Fibroblast of skin of left quadriceps (primary cell): Measurements from ENCODE around the gene MBOAT1.
"Not testable (repeated sequence)": the region's sequence is repeated elsewhere in the genome, so short reads cannot be mapped to it uniquely, and the experiment has no call there.

Source experiments
- DNase-seq, 2 experiments: peaks; one replicate each; pipeline ENCODE4 v3.0.0-alpha.2; 2013; ENCODE audit warnings: low read depth in 2 of 2

MBOAT1 gene, protein sequence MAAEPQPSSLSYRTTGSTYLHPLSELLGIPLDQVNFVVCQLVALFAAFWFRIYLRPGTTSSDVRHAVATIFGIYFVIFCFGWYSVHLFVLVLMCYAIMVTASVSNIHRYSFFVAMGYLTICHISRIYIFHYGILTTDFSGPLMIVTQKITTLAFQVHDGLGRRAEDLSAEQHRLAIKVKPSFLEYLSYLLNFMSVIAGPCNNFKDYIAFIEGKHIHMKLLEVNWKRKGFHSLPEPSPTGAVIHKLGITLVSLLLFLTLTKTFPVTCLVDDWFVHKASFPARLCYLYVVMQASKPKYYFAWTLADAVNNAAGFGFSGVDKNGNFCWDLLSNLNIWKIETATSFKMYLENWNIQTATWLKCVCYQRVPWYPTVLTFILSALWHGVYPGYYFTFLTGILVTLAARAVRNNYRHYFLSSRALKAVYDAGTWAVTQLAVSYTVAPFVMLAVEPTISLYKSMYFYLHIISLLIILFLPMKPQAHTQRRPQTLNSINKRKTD

DNA sequence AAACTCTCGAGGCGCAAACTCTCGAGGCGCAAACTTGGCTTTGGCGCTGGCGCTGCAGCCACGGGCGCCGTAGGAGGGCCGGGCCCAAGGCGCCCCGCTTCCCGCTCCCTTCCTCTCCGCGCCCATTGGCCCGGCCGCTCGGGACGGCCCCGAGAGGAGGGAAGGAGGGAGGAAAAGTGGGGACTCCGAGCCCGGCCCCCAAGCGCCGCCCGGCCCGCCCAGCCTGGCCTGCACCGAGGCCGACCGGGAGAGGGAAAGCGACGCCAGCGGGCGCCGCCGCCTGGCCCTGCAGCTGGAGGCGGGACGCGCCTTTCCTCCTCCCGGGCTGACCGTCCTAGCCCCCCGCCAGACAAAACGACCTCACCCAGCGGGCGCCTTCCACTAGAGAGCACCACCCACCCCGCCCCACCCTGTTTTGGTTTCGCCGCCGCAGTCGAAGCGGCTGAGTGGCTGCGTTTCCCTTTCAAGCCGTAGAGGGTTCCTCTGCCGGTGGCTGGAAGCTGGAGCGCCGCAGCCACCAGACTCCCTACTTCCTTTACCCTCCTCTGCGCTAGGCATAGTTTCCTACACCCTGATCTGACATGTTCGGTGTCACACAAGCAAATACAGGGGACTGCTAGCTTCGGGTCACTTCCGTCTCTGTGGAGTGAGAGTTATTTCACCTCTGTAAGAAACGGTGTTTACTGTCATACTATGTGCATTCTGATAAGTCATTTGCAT, at the start of gene MBOAT1:
Gene MBOAT1 (minus strand): TSS at position 78 of the 720 bp plus-strand sequence. CDS start 235 bp downstream, outside the sequence.
- peak; percentile 87 to 89 for DNase-seq

GRCh38 chr6:20261685-20262084, 49.4 kb upstream of the MBOAT1 start:
- DNase-seq = no peak

GRCh38 chr6:20260360-20260759, 48.1 kb upstream of the MBOAT1 start:
- DNase-seq = no peak

DNA sequence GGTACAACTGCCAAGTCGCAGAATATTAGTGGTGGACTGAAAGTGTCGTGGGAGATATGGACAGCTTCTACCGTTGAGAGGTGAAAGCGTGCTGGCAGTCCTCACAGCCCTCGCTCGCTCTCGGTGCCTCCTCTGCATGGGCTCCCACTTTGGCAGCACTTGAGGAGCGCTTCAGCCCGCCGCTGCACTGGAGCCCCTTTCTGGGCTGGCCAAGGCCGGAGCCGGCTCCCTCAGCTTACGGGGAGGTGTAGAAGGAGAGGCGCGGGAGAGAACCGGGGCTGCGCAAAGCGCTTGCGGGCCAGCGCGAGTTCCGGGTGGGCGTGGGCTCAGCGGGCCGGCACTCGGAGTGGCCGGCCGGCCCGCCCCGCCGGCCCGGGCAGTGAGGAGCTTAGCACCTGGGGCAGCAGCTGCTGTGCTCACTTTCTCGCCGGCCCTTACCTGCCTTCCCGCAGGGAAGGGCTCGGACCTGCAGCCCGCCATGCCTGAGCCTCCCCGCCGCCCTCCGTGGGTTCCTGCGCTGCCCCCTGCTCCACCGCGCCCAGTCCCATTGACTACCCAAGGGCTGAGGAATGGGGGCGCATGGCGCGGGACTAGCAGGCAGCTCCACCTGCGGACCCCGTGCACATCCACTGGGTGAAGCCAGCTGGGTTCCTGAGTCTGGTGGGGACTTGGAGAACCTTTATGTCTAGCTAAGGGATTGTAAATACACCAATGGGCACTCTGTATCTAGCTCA, 47.2 kb upstream of the MBOAT1 start:
- DNase-seq = no peak

DNA sequence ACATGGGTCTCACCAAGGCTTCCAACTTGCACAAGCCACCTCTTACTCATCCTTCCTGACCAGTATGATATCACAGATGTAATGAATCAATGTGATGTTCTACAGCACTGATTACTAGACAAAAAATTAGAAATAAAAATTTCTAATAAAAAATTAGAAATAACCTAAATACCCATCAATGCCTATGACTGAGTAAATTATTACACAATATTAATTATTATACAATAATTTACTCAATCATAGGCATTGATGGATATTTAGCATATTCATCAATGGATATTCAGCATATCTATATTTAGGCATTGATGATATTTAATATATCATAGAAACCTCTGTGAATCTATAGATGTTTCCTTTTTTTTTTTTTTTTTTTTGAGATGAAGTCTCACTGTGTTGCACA, 43.2 kb upstream of the MBOAT1 start:
- no peak for DNase-seq

- no peak for DNase-seq
These were observed 42.0 kb upstream of the MBOAT1 start for GRCh38 chr6:20254295-20254694.

GRCh38 chr6:20253021-20253420, 40.8 kb upstream of the MBOAT1 start:
- DNase-seq = no peak

DNA sequence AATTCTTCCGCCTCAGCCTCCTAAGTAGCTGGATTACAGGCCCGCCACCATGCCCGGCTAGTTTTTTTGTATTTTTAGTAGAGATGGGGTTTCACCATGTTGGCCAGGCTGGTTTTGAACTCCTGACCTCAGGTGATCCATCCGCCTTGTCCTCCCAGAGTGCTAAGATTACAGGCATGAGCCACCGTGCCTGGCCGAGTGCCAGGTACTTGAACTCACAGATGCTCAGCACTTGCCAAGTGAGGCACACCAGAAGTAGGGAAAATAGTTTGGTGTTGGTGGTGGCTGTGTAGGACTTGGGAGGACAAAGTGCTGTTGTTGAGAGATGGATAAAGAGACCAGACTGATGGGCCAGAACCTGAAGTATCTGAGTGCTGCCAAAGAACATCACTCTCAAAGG, 40.0 kb upstream of the MBOAT1 start:
- DNase-seq = no peak

DNA sequence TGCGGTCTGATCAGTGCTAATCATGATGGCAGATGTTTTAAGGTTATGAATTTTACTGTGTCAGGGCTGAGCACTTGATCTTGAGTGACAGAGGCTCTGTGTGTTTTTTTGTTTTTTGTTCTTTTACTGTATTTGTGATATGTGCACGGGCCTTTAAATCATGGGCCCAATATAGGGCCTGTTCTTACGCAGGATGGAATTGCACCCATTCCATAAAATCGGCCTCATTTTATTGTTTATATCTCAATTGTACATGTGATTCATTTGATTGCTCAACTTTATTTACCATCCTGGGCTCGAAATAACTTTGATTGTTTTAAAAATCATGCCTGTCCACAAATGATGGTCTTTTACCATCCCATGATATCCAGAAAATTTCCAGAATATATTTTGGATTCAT, 39.3 kb upstream of the MBOAT1 start:
- no peak for DNase-seq

- no peak for DNase-seq
These were observed 33.9 kb upstream of the MBOAT1 start for GRCh38 chr6:20246125-20246524.

DNA sequence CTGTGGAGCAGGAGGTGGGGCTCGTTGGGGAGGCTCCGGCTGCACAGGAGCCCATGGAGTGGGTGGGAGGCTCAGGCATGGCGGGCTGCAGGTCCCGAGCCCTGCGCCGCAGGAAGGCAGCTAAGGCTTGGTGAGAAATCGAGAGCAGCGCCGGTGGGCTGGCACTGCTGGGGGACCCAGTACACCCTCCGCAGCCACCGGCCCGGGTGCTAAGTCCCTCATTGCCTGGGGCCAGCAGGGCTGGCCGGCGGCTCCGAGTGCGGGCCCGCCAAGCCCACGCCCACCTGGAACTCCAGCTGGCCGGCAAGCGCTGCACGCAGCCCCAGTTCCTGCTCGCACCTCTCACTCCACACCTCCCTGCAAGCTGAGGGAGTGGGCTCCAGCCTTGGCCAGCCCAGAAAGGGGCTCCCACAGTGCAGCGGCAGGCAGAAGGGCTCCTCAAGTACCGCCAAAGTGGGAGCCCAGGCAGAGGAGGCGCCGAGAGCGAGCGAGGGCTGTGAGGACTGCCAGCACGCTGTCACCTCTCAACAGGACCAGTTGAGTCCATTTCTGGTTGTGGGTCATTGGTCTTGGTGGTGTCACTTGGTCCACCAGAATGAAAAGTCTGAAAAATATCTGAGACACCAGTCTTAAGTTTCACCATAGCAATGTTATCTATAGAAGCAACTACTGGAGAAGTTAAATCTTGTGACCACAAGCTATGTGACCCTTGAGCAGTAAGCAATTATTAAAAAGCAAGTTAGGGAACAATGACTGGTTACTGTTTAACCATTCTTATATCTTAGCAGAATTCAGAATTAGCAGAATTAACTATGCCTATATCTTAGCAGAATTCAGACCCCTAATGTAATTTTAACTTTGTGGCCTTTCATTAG, 32.8 kb upstream of the MBOAT1 start:
- DNase-seq = not testable (repeated sequence)

- no peak for DNase-seq
These were observed 31.0 kb upstream of the MBOAT1 start for GRCh38 chr6:20243288-20243687.

DNA sequence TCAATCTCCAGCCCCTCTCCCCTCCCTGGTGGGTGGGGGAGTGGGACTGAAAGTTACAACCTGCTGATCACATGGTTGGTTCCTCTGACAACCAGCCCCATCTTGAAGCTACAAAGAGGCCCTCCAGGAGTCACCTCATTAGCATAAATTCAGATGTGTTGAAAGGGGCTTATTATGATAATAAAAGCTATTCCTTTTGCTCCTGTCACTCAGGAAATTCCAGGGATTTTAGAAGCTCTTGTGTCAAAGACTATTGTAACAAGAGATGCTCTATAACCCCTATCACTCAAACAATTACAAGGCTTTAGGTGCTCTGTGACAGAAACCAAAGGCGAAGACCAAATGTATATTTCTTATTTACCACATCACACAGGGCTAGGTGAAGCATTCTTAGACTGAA, 30.1 kb upstream of the MBOAT1 start:
- DNase-seq = no peak

DNA sequence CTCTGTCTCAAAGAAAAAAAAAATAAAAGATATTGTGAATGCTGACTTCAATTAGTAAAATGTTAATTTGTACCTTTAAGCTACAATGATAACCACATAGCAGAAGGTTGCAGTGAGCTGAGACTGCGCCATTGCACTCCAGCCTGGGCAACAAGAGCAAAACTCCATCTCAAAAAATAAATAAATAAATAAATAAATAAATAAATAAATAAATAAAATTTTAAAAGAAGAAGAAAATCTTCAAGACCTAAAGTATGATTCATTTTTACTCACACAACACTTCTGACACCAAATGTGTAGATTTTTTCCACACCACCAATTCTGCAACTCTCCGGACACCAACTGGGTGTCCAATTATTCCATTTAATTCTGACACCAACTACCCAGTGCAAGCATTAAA, 28.8 kb upstream of the MBOAT1 start:
- no peak for DNase-seq

DNA sequence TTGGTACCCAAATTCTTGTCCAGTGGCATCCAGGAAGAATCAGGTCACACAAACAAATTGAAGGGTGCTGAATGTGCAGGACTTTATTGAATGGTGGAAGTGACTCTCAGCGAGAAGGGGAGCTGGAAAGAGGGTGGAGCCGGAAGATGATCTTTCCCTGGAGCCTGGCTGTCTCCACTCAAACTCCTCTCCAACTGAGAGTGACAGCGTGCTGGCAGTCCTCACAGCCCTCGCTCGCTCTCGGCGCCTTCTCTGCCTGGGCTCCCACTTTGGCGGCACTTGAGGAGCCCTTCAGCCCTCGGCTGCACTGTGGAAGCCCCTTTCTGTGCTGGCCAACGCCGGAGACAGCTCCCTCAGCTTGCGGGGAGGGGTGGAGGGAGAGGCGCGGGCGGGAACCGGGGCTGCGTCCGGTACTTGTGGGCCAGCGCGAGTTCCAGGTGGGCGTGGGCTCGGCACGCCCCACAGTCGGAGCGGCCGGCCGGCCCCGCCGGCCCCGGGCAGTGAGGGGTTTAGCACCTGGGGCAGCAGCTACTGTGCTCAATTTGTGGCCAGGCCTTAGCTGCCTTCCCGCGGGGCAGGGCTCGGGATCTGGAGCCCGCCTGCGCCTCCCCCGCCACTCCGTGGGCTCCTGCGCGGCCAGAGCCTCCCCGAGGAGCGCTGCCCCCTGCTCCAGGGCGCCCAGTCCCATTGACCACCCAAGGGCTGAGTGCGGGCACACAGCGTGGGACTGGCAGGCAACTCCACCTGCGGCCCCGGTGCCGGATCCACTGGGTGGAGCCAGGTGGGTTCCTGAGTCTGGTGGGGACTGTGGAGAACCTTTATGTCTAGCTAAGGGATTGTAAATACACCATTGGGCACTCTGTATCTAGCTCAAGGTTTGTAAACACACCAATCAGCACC, 26.7 kb upstream of the MBOAT1 start:
- no peak for DNase-seq

- DNase-seq = no peak
These were observed 25.6 kb upstream of the MBOAT1 start for GRCh38 chr6:20237677-20238460.

- no peak for DNase-seq
These were observed 24.8 kb upstream of the MBOAT1 start for GRCh38 chr6:20236909-20237600.

DNA sequence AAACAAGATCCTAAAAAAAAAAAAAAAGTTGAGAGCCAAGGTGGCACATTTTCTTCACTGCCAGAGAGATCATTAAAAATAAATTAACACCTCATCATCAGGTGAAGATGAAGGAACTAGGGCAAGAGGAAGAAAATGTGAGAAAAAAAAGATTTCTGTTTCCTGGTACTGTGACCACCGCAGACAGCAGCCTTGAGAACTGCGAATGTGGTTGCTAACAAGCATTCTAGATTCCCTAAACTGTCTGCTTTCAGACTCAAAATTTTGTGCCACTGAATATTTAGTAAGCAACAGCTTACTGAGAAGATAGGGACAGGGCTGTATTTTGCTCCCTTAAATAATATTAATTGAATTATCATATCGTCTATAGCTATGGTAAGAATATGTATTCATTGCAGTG, 24.1 kb upstream of the MBOAT1 start:
- no peak for DNase-seq

DNA sequence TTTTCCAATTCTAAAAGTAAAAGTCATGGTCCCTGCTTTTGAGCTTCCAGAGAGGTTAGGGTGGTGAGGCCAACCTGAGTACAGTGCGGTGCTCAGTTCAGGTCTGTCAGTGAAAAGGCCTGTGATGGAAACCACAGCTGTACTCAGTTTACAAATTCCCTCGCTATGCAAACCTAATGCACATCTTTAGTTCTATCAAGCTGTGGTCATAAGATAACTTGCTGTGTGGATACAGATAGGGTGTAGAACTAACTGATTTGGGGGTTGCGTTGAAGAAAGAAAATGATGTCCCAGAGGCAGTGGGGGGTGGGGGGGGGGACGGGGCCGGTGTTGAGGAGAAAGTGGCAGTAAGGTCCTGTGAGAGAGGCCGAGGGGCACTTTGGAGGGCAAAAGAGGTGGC, 22.8 kb upstream of the MBOAT1 start:
- no peak for DNase-seq
